Tracheal epithelial cell (primary cell): ENCODE measurements around the gene CMPK1. TPM values are rescaled to one million over a fixed set of nuclear protein-coding genes. Genes with fewer than 3 reads are reported as not detected.

Source experiments
- total RNA-seq: library from RNA; depleted of rRNA; stranded (reverse); fragments of >200 nt; gene quantifications from 2 replicates; pipeline ENCODE4 v1.2.1, GENCODE V29; 2014

Gene CMPK1
- 116 and 119 TPM in 2 replicates for total RNA-seq

GRCh38 chr1:47333578-47333921, at the start of gene CMPK1:
CMPK1 (plus strand) TSS chr1:47333790; CDS start chr1:47333946, 156 bp downstream.

GRCh38 chr1:47313915-47314664, 19.5 kb upstream of the CMPK1 start, which contains the start of gene STIL:
STIL (minus strand) TSS chr1:47314147; CDS start chr1:47310319, 3,828 bp downstream.

GRCh38 chr1:47415728-47416318, 82.2 kb downstream of the CMPK1 start, which contains the start of gene FOXE3:
FOXE3 (plus strand) TSS chr1:47416285; CDS start chr1:47416316, 31 bp downstream.

Other genes starting within 250 kb of the CMPK1 start
- gene CYP4A22, start 196.3 kb upstream of the CMPK1 start, total RNA-seq = not detected in 2 replicates
- 2.3 and 73.0 TPM in 2 replicates for gene PDZK1IP1, start 143.8 kb upstream of the CMPK1 start, total RNA-seq
- gene TAL1, start 101.6 kb upstream of the CMPK1 start, total RNA-seq = under 0.01 TPM in 1 of 2 replicates, not detected in the other
- gene STIL, start 19.6 kb upstream of the CMPK1 start, total RNA-seq = 1.7 and 2.9 TPM in 2 replicates
- gene FOXE3, start 82.5 kb downstream of the CMPK1 start, total RNA-seq = not detected in 2 replicates
- under 0.01 TPM in 2 replicates for gene FOXD2, start 104.3 kb downstream of the CMPK1 start, total RNA-seq